K562 (cell line): Measurements from ENCODE around the gene KAT5. TPM values are rescaled to one million over a fixed set of nuclear protein-coding genes. Genes with fewer than 3 reads are reported as not detected.

ENCODE experiments used
- ATAC-seq: fragments of 200-7000 bp; cut with Tn5 transposase; 3 replicates; pipeline ENCODE4 v1.9.1; 2020; ENCODE audit warnings: moderate library complexity
- BruUV-seq: library from RNA; stranded (reverse); fragments of 400-500 nt; replicated peaks from 2 replicates; lab custom pipeline; 2021; lab: Mats Ljungman, UMichigan
- CTCF ChIA-PET: fragments of 300-600 bp; formaldehyde crosslinking; extraction: SDS; loops from one replicate; lab custom pipeline; 2021; ENCODE audit warnings: low intra/inter-chr PET ratio; lab: Yijun Ruan, JAX
- POLR2A ChIA-PET: fragments of 300-600, 350-650 bp; sonication (Branson Sonifier 250); formaldehyde crosslinking; extraction: SDS; loops from one replicate; lab custom pipeline; 2021; ENCODE audit warnings: antibody characterized with exemption, inconsistent platforms; lab: Yijun Ruan, JAX
- DNase-seq, 4 experiments: peaks; one replicate each; pipeline versions ENCODE4 v3.0.0 to v3.0.0-alpha.2; 2011 to 2018; ENCODE audit warnings: low spot score in 3 of 4, mixed read lengths in 3 of 4; ENCODE audit errors: extremely low read depth in 1 of 4
- FAIRE-seq: peaks from 2 replicates; lab custom pipeline; 2011; peaks lifted over from hg19 to GRCh38; lab: Jason Lieb, UNC
- H2AFZ ChIP-seq: 2 replicates; pipeline ENCODE4 v1.6.0; 2011; ENCODE audit warnings: low read depth, low read length, control low read depth, inconsistent platforms
- H3K27ac ChIP-seq: fragments of 200-600 bp; 3 replicates; pipeline ENCODE4 v1.8.0; 2011; ENCODE audit warnings: low read depth, mild to moderate bottlenecking, control low read depth, inconsistent platforms, low read length, moderate library complexity, mixed read lengths; ENCODE audit errors: extremely low read depth
- H3K27me3 ChIP-seq, 2 experiments: fragments of 300-600 bp in 1 of 2; 2 replicates in 1 of 2; 3 replicates in 1 of 2; pipeline versions ENCODE4 v1.6.0 to v1.8.0; 2011; ENCODE audit warnings: inconsistent platforms in 2 of 2, low read length in 2 of 2, mild to moderate bottlenecking in 1 of 2, mixed read lengths in 1 of 2, moderate library complexity in 1 of 2; ENCODE audit not compliant: control insufficient read depth in 2 of 2, insufficient read depth in 2 of 2
- H3K36me3 ChIP-seq: fragments of 300-600 bp; 3 replicates; pipeline ENCODE4 v1.8.0; 2011; ENCODE audit warnings: mild to moderate bottlenecking, low read length, inconsistent platforms; ENCODE audit not compliant: control insufficient read depth, insufficient read depth
- H3K4me1 ChIP-seq, 2 experiments: fragments of 200-600 bp in 1 of 2; replicated peaks in 1 of 2; 2 replicates in 1 of 2; 3 replicates in 1 of 2; pipeline versions ENCODE4 v1.5.1 to v1.8.0; 2011; ENCODE audit warnings: inconsistent platforms in 2 of 2, low read length in 2 of 2, mild to moderate bottlenecking in 1 of 2, mixed read lengths in 1 of 2, moderate library complexity in 1 of 2; ENCODE audit not compliant: control insufficient read depth in 2 of 2, insufficient read depth in 2 of 2
- H3K4me2 ChIP-seq: 2 replicates; pipeline ENCODE4 v1.6.1; 2011; ENCODE audit warnings: low read length, control low read depth, inconsistent platforms, mixed read lengths; ENCODE audit not compliant: insufficient read depth
- H3K4me3 ChIP-seq: fragments of 200-600 bp; sonication (generic), shearing (Covaris generic); 2 replicates; pipeline ENCODE4 v1.5.1; 2016; ENCODE audit warnings: control low read depth, inconsistent platforms
- H3K79me2 ChIP-seq: fragments of 200-600 bp; 3 replicates; pipeline ENCODE4 v1.8.0; 2011; ENCODE audit warnings: low read length, inconsistent platforms; ENCODE audit not compliant: control insufficient read depth, insufficient read depth
- H3K9ac ChIP-seq, 2 experiments: 2 replicates each; pipeline versions ENCODE4 v1.6.0 to v1.6.1; 2011; ENCODE audit warnings: low read depth in 2 of 2, low read length in 2 of 2, control low read depth in 1 of 2, inconsistent platforms in 1 of 2, mild to moderate bottlenecking in 1 of 2, mixed read lengths in 1 of 2; ENCODE audit not compliant: insufficient read depth in 1 of 2
- H3K9me1 ChIP-seq: one replicate; pipeline ENCODE4 v1.6.0; 2011; ENCODE audit warnings: inconsistent platforms, mild to moderate bottlenecking, low read length, moderate library complexity; ENCODE audit not compliant: control insufficient read depth, insufficient read depth
- H3K9me3 ChIP-seq: replicated peaks from 2 replicates; pipeline ENCODE4 v1.5.1; 2011; ENCODE audit warnings: low read depth, low read length, inconsistent platforms; ENCODE audit not compliant: control insufficient read depth, insufficient read depth
- H4K20me1 ChIP-seq: replicated peaks from 2 replicates; pipeline ENCODE4 v1.6.1; 2011; ENCODE audit warnings: low read length, inconsistent platforms, mixed read lengths; ENCODE audit not compliant: control insufficient read depth, insufficient read depth
- BCLAF1 ChIP-seq, 2 experiments: fragments of 450-650 bp in 1 of 2; IDR thresholded peaks; 2 replicates each; pipeline ENCODE4 v1.6.1; 2011 to 2017; ENCODE audit warnings: low read depth in 2 of 2, antibody characterized with exemption in 1 of 2, borderline replicate concordance in 1 of 2, low read length in 1 of 2, mild to moderate bottlenecking in 1 of 2, mixed read lengths in 1 of 2; ENCODE audit not compliant: control insufficient read depth in 1 of 2
- CBFB ChIP-seq: sonication (generic); formaldehyde crosslinking; IDR thresholded peaks from 2 replicates; pipeline ENCODE4 v1.4.0; 2020; ENCODE audit warnings: mild to moderate bottlenecking, missing genetic modification reagents
- TFAP4 ChIP-seq: sonication (generic); formaldehyde crosslinking; IDR thresholded peaks from 2 replicates; pipeline ENCODE4 v1.8.0; 2022; ENCODE audit warnings: missing genetic modification reagents, mild to moderate bottlenecking, moderate library complexity, borderline replicate concordance
- THRAP3 ChIP-seq: fragments of 450-650 bp; IDR thresholded peaks from 2 replicates; pipeline ENCODE4 v1.6.1; 2016; ENCODE audit warnings: mild to moderate bottlenecking, inconsistent platforms, borderline replicate concordance
- TRIM25 ChIP-seq: fragments of 450-650 bp; IDR thresholded peaks from 2 replicates; pipeline ENCODE4 v1.7.0; 2016; ENCODE audit warnings: borderline replicate concordance
- ZFP36 ChIP-seq: fragments of 150-350 bp; IDR thresholded peaks from 2 replicates; pipeline ENCODE4 v1.6.1; 2018; ENCODE audit warnings: low read length, low read depth; ENCODE audit not compliant: partially characterized antibody
- ZFP91 ChIP-seq: sonication (generic); formaldehyde crosslinking; IDR thresholded peaks from 2 replicates; pipeline ENCODE4 v1.8.0; 2022; ENCODE audit warnings: mild to moderate bottlenecking, missing genetic modification reagents
- ZNF280A ChIP-seq: fragments of 450-650 bp; IDR thresholded peaks from 2 replicates; pipeline ENCODE4 v1.6.1; 2018; ENCODE audit warnings: mild to moderate bottlenecking, low read depth; ENCODE audit not compliant: partially characterized antibody
- WGBS: fragments of 100-300 bp; shearing (Covaris generic); methylation state at CpG from one replicate; pipeline ENCODE4 v1.1.6; 2016; ENCODE audit warnings: low coverage, mixed read lengths; ENCODE audit not compliant: insufficient coverage; ENCODE audit errors: missing lambda C conversion rate; 5-methylcytosine and 5-hydroxymethylcytosine counted together
- in situ Hi-C: fragments of 300-500 bp; cut with MboI; formaldehyde crosslinking; loops from 4 replicates; pipeline ENCODE4 v1.15.0; 2018; ENCODE audit warnings: inconsistent platforms, mixed read lengths
- intact Hi-C: fragments of 100-400 bp; cut with micrococcal nuclease; formaldehyde crosslinking; loops from 2 replicates; pipeline ENCODE4 v1.14.2; 2022
- polyA plus RNA-seq, 8 experiments: library from polyadenylated mRNA; depleted of rRNA in 4 of 8; stranded (reverse) in 5 of 8; unstranded in 3 of 8; fragments of >200 nt; fragmentation: Nextera tagmentation in 2 of 8; fragmentation: Illumina TruSeq in 1 of 8; extraction: Ambion mirVana in 2 of 8; extraction: Trizol in 1 of 8; gene quantifications; 2 replicates each; pipeline versions ENCODE4 v1.2.1 to v1.2.3, GENCODE V29; 2011 to 2014; ENCODE audit warnings: inconsistent platforms in 1 of 8, missing spikeins in 1 of 8
- total RNA-seq, 7 experiments: library from RNA; depleted of rRNA in 6 of 7; stranded (reverse); fragments of >200 nt in 6 of 7; fragmentation: Illumina TruSeq in 2 of 7; extraction: Trizol in 2 of 7; gene quantifications; 2 replicates each; pipeline versions ENCODE4 v1.2.1 to v1.2.3, GENCODE V29; 2011 to 2021; ENCODE audit warnings: low replicate concordance in 1 of 7

Gene KAT5
- total and polyA plus RNA-seq, 9 of the 15 experiments (the other 6 are each of a cell fraction or from before 2014, with no cell fraction given): 3.6 to 76.8 (median 52.7) TPM

GRCh38 chr11:65685981-65686380 lies 26.1 kb upstream of the KAT5 start:
- no peak for ATAC-seq
- POLR2A ChIA-PET: no interaction called here
- 56% methylated on average over 8 of the region's 8 CpGs for WGBS
- Histone ChIP-seq H2AFZ (no peak overlapping the region), H3K9ac (no peak overlapping the region), H3K27me3 (no peaks in the 10 kb centered on the region; a peak in 1 of 5 replicates), H3K9me3 (no peaks in the 10 kb centered on the region), H3K27ac (no peak overlapping the region), H4K20me1 (no peaks in the 10 kb centered on the region), H3K79me2 (no peaks in the 10 kb centered on the region), H3K36me3 (no peaks in the 10 kb centered on the region), H3K9me1 (no peaks in the 10 kb centered on the region), H3K4me1 (no peaks in the 10 kb centered on the region; a peak in 1 of 5 replicates), H3K4me2 (no peak overlapping the region), H3K4me3 (no peak overlapping the region)
- FAIRE-seq: no peak
- in situ Hi-C loops: no loop called here
- CTCF ChIA-PET: no interaction called here
- intact Hi-C loops: no loop called here
- BruUV-seq: no TSS peak
- no peak for DNase-seq
- TF ChIP-seq ZNF280A (no peak), THRAP3 (no peak), TRIM25 (no peak), ZFP91 (CRISPR knock-in tag) (no peak), ZFP36 (no peak), CBFB (CRISPR knock-in tag) (no peak), BCLAF1 (IDR thresholded peaks at IDR 0.05; ENCODE audit: borderline replicate concordance in 1 of 2, control insufficient read depth in 1 of 2, low read depth in 2 of 2, low read length in 1 of 2) (no peak), TFAP4 (CRISPR knock-in tag) (no peak)
